GM19438 (cell line): ENCODE measurements around the gene LRRC27.
"Not testable (repeated sequence)": the region's sequence is repeated elsewhere in the genome, so short reads cannot be mapped to it uniquely, and the experiment has no call there.

Source experiments
- ATAC-seq: cut with Tn5 transposase; IDR thresholded peaks from one replicate; pipeline ENCODE4 v1.9.1; 2021; ENCODE audit warnings: low read depth; ENCODE audit not compliant: unreplicated experiment

The LRRC27 gene

DNA sequence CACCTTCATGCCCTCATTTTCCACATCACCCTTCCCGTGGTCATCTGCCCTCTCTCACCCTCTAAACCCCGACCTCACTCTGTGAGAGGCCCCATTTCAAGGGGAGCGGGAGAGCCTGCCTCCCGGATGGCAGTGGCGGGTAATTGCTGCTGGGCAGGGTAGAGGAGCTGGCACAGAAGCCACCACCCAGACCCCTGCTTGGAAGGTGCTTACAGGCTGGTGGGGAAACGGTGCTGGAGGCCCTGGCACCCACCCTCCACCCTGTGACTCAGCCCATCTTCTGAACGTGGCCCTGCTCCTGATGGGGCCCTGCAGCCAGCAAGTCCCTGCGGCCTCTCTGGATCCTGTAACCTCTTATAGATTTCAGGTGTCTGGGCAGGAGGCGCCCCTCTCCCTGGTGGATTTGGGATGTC, 54.4 kb downstream of the LRRC27 start:
- no peak for ATAC-seq

DNA sequence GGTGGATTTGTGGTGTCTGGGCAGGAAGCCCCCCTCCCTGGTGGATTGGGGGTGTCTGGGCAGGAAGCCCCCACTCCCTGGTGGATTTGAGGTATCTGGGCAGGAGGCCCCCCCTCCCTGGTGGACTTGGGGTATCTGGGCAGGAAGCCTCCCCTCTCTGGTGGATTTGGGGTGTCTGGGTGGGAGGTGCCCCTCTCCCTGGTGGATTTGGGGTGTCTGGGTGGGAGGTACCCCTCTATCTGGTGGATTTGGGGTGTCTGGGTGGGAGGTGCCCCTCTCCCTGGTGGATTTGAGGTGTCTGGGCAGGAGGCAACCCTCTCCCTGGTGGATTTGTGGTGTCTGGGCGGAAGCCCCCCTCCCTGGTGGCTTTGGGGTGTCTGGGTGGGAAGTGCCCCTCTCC, 54.9 kb downstream of the LRRC27 start:
- ATAC-seq, result not testable (repeated sequence)

DNA sequence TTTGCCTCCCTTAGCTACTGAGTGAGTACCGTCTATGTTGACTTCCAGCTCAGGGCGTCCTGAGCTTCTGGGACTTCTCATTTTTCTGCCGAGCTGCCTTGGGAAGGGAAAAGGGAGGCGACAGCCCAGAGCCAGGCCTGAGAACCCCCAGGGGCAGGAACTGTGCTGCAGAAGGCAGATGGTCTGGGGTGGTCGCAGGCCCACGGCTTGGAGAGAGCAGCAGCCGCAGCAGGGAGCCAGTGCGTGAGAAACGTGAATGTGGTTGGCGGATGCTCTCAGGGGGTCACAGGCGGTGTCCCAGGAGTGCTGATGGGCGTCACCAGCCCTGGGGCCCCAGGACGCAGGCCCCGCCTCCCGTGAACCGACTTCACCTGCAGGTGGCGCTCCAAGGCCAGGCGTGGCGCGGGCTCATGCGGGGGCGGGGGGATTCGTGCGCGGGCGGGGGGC, 55.8 kb downstream of the LRRC27 start:
- ATAC-seq, result peak; percentile 66

DNA sequence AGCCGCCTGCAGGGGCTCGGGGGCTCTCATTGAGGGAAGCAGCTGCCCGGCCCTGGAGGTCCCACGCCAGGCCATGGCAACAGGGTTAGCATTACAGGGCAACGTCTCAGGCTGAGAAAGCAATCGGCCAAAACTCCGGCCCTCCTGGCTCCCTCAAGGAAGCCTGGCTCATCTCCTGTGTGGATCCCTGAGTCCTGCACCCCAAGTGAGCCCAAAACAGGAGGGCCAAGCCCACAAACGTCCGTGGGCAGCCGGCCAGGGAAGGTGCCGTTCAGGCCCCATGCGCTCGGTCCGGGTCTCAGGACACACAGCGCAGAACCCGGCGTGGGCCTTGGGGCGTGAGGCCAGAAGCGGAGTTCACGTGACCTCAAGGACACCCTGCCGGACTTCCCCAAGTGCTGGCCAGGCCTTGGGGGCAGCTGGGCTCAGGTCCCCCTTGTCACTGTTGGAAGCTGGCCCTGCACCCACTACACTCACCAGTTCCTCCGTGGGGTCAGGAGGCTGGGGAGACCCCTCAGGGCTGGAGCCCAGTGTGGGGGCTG, 57.0 kb downstream of the LRRC27 start:
- no peak for ATAC-seq

DNA sequence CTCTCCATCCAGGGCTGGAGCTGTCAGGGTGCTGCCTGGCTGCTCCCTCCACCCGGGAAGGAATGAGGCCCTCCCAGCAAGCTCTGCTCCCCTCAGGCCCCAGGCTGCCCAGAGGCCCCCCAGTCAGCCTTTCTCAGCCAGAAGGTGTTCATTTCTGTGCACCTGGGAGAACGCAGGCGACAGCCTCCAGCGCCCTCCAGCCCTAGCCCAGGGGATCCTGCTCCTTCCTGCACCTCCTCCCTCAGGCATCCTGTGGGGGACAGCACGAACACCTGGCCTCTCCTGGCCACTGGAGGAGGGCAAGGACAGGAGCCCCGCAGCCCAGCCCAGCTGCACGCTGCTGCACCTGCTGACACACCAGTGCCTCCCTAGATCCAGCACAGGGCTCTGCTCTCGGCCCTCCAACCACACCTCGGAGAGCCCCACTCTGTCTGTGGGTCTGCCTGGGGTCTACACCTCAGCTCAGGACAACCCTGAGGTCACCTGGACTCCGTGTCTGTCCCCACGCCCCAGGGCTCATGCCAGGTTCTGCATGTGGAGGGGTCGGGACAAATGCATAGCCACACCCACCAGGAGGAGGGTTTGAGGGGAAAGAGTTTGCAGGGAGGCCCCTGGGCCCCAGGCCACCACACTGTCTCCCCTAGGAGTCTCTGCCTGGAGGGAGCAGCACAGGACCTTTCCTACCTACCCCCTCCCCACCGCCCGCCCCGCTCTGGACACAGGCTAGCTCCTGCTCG, 57.6 kb downstream of the LRRC27 start:
- no peak for ATAC-seq

DNA sequence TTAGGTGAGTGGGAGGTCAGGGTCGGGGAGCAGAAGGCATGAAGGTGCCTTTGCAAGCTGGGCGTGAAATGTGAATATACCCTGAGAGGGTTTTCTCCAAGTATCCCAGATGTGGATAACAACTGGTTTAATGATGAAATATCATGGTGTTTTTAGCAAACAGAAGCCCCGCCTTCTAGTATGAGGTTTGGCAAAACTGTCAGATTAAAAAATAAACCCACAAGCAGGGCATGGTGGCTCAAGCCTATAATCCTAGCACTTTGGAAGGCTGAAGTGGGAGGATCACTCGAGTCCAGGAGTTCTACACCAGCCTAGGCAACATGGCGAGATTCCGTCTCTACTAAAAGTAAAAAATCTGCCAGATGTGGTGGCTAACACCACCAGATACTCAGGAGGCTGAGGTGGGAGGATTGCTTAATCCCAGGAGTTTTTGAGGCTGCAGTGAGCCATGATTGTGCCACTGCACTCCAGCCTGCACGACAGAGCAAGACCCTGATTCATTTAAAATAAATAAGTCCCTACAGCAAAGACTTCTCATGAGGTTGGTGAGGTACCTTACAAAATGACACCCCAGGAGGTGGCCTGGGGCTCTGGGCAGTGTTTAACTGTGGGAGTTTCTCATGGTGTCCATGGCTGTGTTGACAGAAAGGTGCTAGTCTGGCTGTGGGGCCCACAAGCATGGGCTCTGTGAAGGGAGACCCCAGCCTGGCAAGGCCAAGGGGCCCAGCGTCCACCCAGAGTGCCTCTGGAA, 58.4 kb downstream of the LRRC27 start:
- no peak for ATAC-seq

DNA sequence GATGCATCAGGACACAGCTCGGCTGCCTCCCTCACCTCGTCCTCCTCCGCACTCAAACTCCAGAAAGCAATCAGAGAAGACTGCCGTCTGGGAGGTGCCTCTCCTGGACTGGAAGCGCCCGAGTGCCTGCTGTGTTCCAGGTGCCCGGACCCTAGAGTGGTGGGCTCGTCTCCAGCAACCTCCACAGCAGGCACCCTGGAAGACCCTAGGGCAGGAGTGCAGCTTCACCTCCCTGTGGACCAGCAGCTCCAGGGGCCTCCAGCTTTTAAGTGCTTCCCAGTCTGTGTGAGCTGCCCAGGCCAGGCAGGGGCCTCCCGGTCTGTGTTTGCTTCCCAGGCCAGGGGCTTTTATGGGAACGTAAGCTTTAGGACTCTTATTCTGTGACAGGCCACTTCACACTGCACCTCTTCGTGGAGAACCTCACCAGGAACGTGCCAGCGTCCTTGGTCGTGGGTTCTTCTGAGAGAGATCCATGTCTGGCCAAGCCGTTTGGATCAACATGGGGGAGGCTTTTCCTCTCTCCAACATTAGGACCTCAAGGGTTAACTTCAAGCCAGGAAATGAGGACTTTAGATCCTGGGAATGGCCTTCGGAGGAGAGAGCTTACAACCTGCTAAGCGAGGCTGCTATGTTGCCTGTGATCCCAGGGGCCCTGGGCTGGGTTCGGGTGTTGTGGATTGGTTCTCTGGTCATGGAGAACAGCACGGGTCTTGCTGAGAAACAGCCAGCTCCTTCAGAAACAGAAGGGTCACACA, 59.1 kb downstream of the LRRC27 start:
- ATAC-seq, result no peak

DNA sequence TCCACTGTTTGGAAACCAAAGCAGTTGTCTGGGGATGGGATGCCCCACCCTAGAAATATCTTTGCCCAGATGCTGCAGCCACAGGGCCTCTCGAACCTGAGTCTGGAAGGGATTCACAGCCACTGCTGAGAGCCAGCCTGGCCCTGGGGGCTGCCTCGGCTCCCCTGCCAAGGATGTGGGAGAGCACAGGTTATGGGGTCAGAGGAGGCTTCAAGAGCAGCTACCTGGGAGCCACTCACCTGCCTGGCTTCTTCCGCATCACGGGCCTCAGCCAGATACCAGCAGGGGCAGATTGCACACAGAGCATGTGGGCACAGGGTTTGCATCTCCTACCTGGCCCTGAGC, 59.7 kb downstream of the LRRC27 start:
- ATAC-seq, result no peak

DNA sequence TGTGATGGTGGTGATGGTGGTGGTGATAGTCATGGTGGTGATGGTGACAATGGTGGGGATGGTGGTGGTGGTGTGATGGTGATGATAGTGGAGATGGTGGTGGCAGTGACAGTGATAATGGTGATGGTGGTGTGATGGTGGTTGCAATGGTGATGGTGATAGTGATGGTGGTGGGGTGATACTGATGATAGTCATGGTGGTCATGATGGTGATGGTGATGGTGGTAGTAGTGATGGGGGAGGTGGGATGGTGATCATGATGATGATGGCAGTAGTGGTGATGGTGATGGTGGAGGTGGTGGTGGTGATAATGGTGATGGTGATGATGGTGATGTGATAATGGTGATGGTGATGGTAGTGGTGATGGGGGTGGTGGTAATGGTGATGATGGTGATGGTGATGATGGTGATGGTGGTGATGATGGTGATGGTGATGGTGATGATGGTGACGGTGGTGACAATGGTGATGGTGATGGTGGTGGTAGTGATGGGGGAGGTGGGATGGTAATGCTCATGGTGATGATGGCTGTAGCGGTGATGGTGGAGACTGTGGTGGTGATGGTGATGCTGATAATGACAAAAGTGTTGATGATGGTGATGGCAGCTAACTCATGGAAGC, 60.3 kb downstream of the LRRC27 start:
- no peak for ATAC-seq

DNA sequence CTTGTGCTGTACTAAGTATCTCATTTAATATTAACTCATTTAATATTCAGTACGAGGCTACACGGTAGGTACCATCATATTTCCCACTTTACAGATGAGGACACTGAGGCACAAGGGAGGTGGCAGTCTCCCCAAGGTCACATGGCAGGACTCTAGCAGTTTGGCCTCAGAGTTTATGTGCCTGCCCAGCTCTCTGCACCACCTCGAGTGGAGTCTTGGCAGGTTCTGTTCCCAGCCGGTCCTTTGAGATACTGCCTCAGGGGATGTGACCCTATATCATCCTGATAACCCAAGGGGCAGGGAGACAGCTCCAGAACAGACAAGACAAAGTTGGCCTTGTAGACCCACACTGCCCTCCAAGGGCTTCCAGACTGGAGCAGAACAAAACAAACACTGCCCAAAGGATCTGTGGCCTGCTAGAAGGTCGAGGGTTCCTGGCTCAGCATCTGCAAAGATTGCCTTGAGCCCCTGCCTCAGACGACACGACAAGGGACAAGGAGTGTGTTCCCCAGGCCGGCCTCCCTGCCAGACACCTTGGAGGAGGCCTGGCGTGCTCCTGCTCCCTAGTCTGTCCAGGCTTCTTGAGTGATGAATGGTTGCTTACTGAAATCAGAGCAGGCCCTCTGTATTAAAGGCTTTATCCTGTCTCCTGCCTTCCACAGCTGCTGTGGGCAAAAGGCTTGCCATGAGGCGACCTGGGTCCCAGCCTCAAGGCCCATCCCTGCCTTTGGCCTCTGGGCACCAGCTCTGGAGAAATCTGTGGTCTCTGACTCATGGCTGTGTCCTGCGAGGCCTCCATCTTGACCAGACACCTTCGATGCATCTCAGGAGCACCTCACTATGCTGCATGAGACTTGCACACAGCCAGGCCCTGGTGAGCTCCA, 61.1 kb downstream of the LRRC27 start:
- no peak for ATAC-seq

DNA sequence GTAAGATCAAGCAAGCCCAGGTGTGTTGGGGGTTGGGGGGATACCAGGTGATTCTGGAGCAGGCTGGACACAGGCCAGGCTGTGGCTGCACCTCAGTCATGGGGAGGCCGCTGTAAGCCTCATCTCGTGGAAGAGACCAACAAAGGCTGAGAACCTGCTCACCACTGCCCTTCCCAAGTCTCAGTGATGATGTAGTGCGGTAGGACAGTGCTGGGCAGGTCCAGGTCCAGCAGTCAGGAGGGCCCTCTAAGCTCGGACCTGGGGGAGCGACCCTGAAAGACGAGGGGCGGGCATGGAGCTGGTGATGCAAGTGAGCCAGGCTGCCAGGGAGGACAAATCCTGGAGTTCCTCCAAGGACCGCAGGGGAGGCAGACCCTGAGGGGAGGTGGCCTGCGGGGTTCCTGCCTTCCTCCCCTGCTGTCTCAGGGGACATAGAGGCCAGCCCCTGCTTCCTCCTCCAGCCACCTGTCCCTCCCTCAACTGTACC, 61.7 kb downstream of the LRRC27 start:
- ATAC-seq, result no peak

DNA sequence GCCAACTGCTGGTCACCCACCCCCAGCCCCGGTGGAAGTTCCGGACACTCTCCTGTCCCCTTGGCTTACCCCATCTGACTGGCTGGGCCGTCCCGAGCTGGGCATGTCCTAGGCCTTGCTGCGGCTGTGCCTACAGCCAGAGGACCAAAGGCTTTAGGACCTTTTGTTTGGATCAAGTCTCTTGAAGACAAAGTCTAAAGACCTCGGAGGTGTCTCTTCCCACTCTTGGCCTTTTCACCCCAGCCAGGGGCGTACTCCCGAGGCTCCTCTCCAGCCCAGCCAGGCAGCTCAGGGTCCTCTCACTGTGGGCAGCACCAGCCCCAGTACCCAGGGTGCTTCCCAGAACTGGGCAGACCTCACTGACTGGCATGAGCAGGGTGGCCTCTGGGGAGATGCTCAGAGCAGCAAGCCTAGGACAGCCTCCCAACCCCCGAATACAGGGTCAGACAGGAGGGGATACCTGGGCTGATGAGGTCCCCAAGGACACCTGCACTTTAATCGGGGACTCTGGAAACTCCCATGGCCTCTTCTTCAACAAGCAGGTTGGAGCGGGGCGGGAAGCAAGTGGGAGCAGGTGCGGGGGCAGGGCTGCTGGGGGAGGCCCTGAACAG, 62.3 kb downstream of the LRRC27 start:
- ATAC-seq, result no peak

DNA sequence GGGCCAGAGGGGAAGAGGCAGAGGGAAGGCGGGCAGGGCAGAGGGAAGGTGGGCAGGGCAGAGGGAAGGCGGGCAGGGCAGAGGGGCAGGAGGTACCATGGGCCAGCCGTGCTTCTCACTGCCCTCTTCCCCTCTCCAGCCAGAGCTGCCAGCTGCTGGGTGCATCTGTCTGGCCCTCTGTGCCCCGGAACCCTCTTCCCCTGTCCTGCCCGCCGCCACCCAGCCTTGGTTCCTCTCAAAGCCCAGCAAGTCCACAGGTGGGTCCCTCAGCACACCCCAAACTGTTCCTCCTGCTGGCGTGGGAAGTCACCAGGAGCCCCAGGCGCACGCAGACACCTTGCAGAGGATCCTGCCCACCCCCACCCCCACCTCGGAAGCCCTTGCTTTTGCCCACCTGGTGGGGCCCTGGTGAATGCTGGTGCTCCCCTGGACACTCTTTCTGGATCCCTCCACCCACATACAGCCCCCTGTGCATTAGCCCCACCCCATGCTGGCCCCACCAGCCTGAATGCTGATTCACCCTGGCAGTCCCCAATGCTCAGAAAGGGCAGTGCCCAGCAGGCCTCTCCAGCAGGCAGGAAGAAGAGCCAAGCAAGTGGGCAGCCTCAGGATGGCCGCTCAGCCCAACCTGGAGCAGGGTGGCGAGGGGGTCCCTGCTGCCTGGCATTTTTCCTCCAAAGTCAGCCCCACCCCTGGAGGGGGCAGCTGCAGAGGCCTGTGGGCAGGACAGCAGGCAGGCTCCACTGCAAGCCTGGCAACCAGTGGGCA, 63.1 kb downstream of the LRRC27 start:
- no peak for ATAC-seq

DNA sequence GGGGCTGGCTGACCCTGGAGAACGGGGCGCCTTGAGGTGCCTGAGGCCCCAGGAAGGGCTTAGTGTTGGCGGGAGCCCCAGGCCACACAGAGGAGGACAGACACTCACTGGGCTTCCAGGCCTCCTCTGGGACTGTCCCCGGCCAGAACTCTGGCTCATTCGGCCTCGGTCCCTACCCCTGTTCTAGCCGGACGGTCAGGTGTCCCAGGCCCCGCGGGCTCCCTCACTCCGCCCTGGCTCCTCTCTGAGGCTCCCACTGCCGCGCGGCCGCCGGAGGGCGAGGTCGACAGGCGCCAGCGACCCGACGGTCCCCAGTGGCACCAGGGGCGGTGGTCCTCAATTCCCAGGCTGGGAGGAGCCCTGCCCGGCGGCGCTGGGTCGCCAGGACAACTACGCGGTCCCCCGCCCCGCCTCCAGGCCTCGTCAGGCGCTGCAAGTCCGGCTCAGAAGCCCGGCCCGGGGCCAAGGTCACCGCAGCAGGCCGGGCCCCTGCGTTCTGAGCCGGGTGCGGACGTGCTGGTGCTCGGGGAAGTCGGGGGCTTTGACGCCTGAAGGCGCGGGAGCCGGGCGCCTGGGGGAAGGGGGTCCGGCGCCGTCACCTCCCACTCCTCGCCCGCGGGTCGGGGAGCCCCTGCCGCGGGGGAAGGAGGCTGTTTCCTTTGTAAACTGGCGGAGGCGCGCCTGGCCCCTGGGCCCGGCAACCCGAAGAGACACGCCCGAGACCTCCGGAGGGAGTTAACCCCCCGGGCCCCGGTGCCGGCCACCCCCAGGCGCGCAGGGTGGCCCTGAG, 63.9 kb downstream of the LRRC27 start:
- peak; percentile 18 for ATAC-seq

DNA sequence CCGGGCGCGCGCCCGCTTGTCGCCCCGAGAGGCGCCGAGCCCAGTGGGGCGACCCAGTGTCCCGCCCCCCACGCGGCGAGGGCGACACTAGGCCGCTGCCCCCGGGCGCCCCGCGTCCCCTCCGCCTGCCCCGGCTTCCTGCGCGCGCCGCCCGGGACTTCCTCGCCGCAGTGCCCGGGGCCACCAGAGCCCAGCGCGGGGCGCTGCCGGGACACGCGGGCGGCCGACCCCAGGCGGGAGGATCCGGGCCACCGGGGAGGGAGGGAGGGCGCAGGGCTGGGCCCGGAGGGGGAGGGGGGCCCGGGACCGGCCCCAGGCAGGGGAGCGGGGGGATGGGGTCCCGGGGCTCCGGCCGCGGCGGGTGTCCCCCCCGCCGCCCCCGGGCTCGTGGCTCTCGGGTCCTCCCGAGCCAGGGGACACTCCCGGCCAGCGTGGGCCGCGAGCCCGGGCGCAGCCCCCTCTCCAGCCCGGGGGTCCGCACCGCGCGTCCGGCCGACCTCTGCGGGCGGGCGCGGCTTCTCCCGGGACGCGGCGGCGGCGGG, 64.6 kb downstream of the LRRC27 start:
- ATAC-seq, result peak; percentile 43

DNA sequence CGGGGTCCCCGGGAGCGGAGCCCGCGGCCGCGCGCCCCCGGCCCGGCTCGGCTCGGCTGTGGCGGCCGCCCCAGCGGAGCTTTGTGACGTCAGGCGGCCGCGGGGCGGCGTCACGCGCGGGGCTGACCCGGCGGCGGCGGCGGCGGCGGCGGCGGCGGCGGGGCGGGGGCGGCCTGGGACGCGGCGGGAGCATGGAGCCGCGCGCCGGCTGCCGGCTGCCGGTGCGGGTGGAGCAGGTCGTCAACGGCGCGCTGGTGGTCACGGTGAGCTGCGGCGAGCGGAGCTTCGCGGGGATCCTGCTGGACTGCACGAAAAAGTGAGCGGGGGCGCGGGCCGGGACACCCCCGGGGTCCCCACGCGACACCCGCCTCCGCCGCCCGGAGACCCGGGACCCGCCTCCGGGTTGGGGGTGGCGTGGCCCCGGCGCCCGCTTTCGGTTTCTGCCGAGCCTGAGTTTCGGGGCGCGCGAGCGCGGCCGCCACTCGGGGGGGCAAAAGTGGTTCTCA, 65.1 kb downstream of the LRRC27 start, which contains the start of gene PWWP2B:
PWWP2B (plus strand) TSS at position 165 of the 506 bp plus-strand sequence; CDS start at position 192, 27 bp downstream.
- ATAC-seq, result peak; percentile 42
